MM.1S (cell line): ENCODE results near the gene RPTOR.

Experiments
- DNase-seq: peaks from one replicate; pipeline ENCODE4 v3.0.0-alpha.2; 2015
- H2AFZ ChIP-seq: fragments of 300-600 bp; sonication (generic); 2 replicates; pipeline ENCODE4 v1.6.0; 2016; ENCODE audit warnings: antibody characterized with exemption, low read length
- H3F3A ChIP-seq: fragments of 300-600 bp; sonication (generic); 2 replicates; pipeline ENCODE4 v1.6.1; 2016; ENCODE audit warnings: mild to moderate bottlenecking, antibody characterized with exemption, low read length, moderate library complexity, mixed read lengths; ENCODE audit not compliant: insufficient read depth
- H3K27ac ChIP-seq: fragments of 300-600 bp; sonication (generic); 2 replicates; pipeline ENCODE4 v1.5.1; 2016; ENCODE audit warnings: mild to moderate bottlenecking, low read length
- H3K27me3 ChIP-seq: fragments of 300-600 bp; sonication (generic); replicated peaks from 2 replicates; pipeline ENCODE4 v1.6.0; 2016; ENCODE audit warnings: low read length; ENCODE audit not compliant: insufficient read depth
- H3K36me3 ChIP-seq: fragments of 300-600 bp; sonication (generic); replicated peaks from 2 replicates; pipeline ENCODE4 v1.6.1; 2016; ENCODE audit warnings: mild to moderate bottlenecking, low read length, mixed read lengths; ENCODE audit not compliant: insufficient read depth
- H3K4me1 ChIP-seq: fragments of 300-600 bp; sonication (generic); 2 replicates; pipeline ENCODE4 v1.6.1; 2016; ENCODE audit warnings: low read length, mixed read lengths
- H3K4me2 ChIP-seq: fragments of 300-600 bp; sonication (generic); 2 replicates; pipeline ENCODE4 v1.6.0; 2016; ENCODE audit warnings: low read depth, low read length
- H3K4me3 ChIP-seq: fragments of 300-600 bp; sonication (generic); 2 replicates; pipeline ENCODE4 v1.5.1; 2016; ENCODE audit warnings: low read length, mixed read lengths
- H3K79me2 ChIP-seq: fragments of 300-600 bp; sonication (generic); 2 replicates; pipeline ENCODE4 v1.6.1; 2016; ENCODE audit warnings: mixed run types, low read length, mixed read lengths
- H3K9ac ChIP-seq: fragments of 300-600 bp; sonication (generic); 2 replicates; pipeline ENCODE4 v1.6.1; 2016; ENCODE audit warnings: low read length, mixed read lengths
- H3K9me2 ChIP-seq: fragments of 300-600 bp; sonication (generic); replicated peaks from 2 replicates; pipeline ENCODE4 v1.6.1; 2016; ENCODE audit warnings: mild to moderate bottlenecking, low read length, mixed read lengths; ENCODE audit not compliant: insufficient read depth
- H3K9me3 ChIP-seq: fragments of 300-600 bp; sonication (generic); replicated peaks from 2 replicates; pipeline ENCODE4 v1.6.1; 2016; ENCODE audit warnings: mild to moderate bottlenecking, low read length, mixed read lengths; ENCODE audit not compliant: insufficient read depth
- H4K20me1 ChIP-seq: fragments of 300-600 bp; sonication (generic); 2 replicates; pipeline ENCODE4 v1.6.1; 2016; ENCODE audit warnings: mild to moderate bottlenecking, low read length, moderate library complexity, mixed read lengths; ENCODE audit not compliant: insufficient read depth
- EZH2 ChIP-seq: fragments of 300-600 bp; sonication (generic); optimal IDR thresholded peaks from 2 replicates; pipeline ENCODE3; 2017; ENCODE audit warnings: low read depth, mild to moderate bottlenecking, antibody characterized with exemption, low read length, mixed read lengths
- EZH2phosphoT487 ChIP-seq: fragments of 300-600 bp; sonication (generic); IDR thresholded peaks from 2 replicates; pipeline ENCODE4 v1.6.1; 2018; ENCODE audit warnings: antibody characterized with exemption, low read length
- TF ChIP-seq, protein P1 (sequence below): fragments of 300-600 bp; sonication (generic); IDR thresholded peaks from 2 replicates; pipeline ENCODE4 v1.5.1; 2016; ENCODE audit warnings: antibody characterized with exemption, low read length, mixed read lengths

RPTOR gene

DNA sequence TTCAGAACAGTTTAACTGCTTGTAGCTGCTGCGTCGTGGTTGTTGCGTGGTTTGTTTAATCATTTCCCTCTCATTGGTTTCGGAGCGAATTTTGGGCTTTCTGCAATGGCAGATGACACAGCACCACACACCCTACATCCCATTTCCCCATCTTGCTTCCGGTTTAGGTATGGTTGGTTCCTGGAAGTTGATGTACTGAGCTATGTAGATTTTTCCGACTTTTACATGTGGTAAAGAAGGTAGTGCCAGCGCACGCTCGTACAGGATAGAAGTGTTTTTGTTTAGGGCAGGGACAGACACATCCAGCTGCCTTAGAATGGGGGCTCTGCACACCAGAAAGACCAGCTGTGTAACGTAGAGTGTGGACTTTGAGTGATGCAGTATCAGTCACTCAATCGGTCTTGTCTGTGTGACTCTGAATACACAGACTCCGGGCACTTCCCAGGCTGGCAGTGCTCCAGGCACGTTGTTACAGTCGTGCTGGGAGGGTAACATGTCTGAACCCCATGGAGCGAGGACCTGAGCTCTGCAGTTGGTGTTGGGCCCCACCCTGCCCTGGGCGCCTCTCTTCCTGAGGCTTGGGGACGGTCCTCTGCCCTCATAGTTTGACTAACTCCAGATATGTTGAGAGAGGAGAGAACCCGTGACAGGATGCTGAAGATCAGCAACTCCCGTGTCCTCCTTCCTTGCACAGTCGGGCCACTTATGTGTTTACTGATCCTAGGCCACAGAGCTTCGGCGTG is 275.0 kb downstream of the RPTOR start:
- H4K20me1 ChIP-seq: no peaks in the 10 kb centered on the region
- H3K79me2 ChIP-seq: no peaks in the 10 kb centered on the region
- H2AFZ ChIP-seq: no peak overlapping the region
- H3K4me1 ChIP-seq: peaks cover 8% of the 10 kb centered on the region; the same call in 1 of the 2 replicates
- TF ChIP-seq EZH2: no peak
- TF ChIP-seq, protein P1, sequence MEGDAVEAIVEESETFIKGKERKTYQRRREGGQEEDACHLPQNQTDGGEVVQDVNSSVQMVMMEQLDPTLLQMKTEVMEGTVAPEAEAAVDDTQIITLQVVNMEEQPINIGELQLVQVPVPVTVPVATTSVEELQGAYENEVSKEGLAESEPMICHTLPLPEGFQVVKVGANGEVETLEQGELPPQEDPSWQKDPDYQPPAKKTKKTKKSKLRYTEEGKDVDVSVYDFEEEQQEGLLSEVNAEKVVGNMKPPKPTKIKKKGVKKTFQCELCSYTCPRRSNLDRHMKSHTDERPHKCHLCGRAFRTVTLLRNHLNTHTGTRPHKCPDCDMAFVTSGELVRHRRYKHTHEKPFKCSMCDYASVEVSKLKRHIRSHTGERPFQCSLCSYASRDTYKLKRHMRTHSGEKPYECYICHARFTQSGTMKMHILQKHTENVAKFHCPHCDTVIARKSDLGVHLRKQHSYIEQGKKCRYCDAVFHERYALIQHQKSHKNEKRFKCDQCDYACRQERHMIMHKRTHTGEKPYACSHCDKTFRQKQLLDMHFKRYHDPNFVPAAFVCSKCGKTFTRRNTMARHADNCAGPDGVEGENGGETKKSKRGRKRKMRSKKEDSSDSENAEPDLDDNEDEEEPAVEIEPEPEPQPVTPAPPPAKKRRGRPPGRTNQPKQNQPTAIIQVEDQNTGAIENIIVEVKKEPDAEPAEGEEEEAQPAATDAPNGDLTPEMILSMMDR: no peak
- H3K9me2 ChIP-seq: no peaks in the 10 kb centered on the region
- H3K4me2 ChIP-seq: no peak overlapping the region
- H3K27ac ChIP-seq: no peak overlapping the region
- no peak overlapping the region for H3K9ac ChIP-seq
- no peaks in the 10 kb centered on the region for H3F3A ChIP-seq
- no peaks in the 10 kb centered on the region for H3K27me3 ChIP-seq
- H3K9me3 ChIP-seq: no peaks in the 10 kb centered on the region
- DNase-seq: no peak
- H3K36me3 ChIP-seq: no peaks in the 10 kb centered on the region
- H3K4me3 ChIP-seq: no peak overlapping the region

DNA sequence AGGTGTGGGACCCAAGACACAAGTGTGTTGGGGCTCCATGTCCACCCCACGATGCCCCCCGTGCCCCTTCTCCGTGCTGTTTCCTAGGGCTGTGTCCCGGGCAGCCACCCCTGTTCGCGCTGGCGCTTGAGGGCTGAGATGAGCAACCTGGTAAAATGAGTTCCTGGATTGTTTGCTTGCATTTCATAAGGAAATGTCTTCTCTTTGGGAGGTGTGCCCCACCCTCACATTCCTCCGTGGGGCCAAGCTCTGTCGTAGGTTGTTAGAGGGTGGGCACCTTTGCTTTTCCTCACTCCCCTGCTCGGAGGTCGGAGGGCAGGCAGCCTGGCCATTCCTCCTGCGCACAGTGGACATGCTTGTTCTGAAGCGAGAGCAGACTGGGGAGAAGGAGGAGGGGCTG is 275.7 kb downstream of the RPTOR start:
- H3K27ac ChIP-seq: no peak overlapping the region
- no peak overlapping the region for H3K4me2 ChIP-seq
- H3K4me3 ChIP-seq: no peak overlapping the region
- no peak for DNase-seq
- H4K20me1 ChIP-seq: no peaks in the 10 kb centered on the region
- no peaks in the 10 kb centered on the region for H3K27me3 ChIP-seq
- H3K9me2 ChIP-seq: no peaks in the 10 kb centered on the region
- H2AFZ ChIP-seq: no peak overlapping the region
- H3F3A ChIP-seq: no peaks in the 10 kb centered on the region
- no peak for TF ChIP-seq EZH2phosphoT487
- TF ChIP-seq, protein P1: no peak
- TF ChIP-seq EZH2: no peak
- no peaks in the 10 kb centered on the region for H3K9me3 ChIP-seq
- no peak overlapping the region for H3K9ac ChIP-seq
- H3K4me1 ChIP-seq: peaks cover 8% of the 10 kb centered on the region; the same call in 1 of the 2 replicates
- H3K79me2 ChIP-seq: no peaks in the 10 kb centered on the region
- no peaks in the 10 kb centered on the region for H3K36me3 ChIP-seq

DNA sequence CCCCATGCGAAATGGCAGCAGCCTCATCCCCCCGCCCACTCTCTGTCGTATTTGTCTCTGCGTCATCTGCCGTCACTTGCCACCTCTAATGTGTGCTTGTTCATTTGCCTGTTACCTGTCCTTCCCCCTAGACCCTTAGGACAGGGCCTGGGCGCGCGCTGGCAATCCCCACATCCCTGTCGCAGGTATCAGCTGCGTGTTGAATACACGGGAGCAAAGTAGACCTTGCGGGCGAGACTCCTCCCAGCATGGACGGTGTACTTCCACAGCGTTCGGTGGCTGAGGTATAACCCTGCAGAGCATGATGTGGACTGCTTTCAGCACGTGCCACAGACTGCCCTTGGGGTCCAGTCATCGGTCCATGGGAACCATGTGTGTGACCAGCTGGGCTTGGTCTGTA is 276.9 kb downstream of the RPTOR start:
- DNase-seq: no peak
- Histone ChIP-seq H2AFZ (no peak overlapping the region), H3K9me2 (no peaks in the 10 kb centered on the region), H3K79me2 (no peaks in the 10 kb centered on the region), H3K36me3 (no peaks in the 10 kb centered on the region), H3K4me1 (peaks cover 8% of the 10 kb centered on the region; the same call in 1 of the 2 replicates), H3K9me3 (no peaks in the 10 kb centered on the region), H3F3A (no peaks in the 10 kb centered on the region), H3K27me3 (no peaks in the 10 kb centered on the region), H3K4me2 (no peak overlapping the region), H3K4me3 (no peak overlapping the region), H3K27ac (no peak overlapping the region), H4K20me1 (no peaks in the 10 kb centered on the region), H3K9ac (no peak overlapping the region)
- TF ChIP-seq, protein P1: no peak
- TF ChIP-seq EZH2phosphoT487: no peak
- TF ChIP-seq EZH2: no peak
